Upper lobe of left lung (tissue), 6 donors: Measurements from ENCODE around the gene ACOXL. TPM values are rescaled to one million over a fixed set of nuclear protein-coding genes. Genes with fewer than 3 reads are reported as not detected.

Experiments used
- ATAC-seq, 2 donors: fragments of 200-7000 bp; cut with Tn5 transposase; one replicate each; pipeline ENCODE4 v1.9.1; 2022; ENCODE audit warnings: mild to moderate bottlenecking in 2 of 2, moderate library complexity in 2 of 2; ENCODE audit not compliant: low FRiP score in 2 of 2
- DNase-seq, 2 donors: peaks; one replicate each; pipeline ENCODE4 v3.0.0-alpha.2; 2019 to 2020
- H3K27ac ChIP-seq, 4 donors: fragments of 200-600 bp; sonication (generic); one replicate each; pipeline ENCODE4 v1.5.1; 2016 to 2019
- H3K27me3 ChIP-seq, 4 donors: fragments of 200-600 bp; sonication (generic); one replicate each; pipeline ENCODE4 v1.5.1; 2017 to 2019
- H3K36me3 ChIP-seq, 4 donors: fragments of 200-600 bp; sonication (generic); one replicate each; pipeline ENCODE4 v1.5.1; 2016 to 2019
- H3K4me1 ChIP-seq, 4 donors: fragments of 200-600 bp; sonication (generic); one replicate each; pipeline ENCODE4 v1.5.1; 2018 to 2019
- H3K4me3 ChIP-seq, 4 donors: fragments of 200-600 bp; sonication (generic); one replicate each; pipeline ENCODE4 v1.5.1; 2017 to 2019; ENCODE audit warnings: mild to moderate bottlenecking in 2 of 4, moderate library complexity in 1 of 4
- H3K9me3 ChIP-seq, 4 donors: fragments of 200-600 bp; sonication (generic); one replicate each; pipeline ENCODE4 v1.5.1; 2018 to 2019
- EP300 ChIP-seq, 4 donors: sonication (generic); formaldehyde crosslinking; IDR thresholded peaks; one replicate each; pipeline ENCODE4 v1.5.1; 2017; ENCODE audit warnings: antibody characterized with exemption in 4 of 4, control low read depth in 2 of 4
- POLR2A ChIP-seq, 4 donors: fragments of 450-650 bp; IDR thresholded peaks; one replicate each; pipeline ENCODE4 v1.5.1; 2016 to 2017; ENCODE audit warnings: antibody characterized with exemption in 4 of 4, mild to moderate bottlenecking in 2 of 4
- POLR2AphosphoS5 ChIP-seq, 2 donors: sonication (generic); formaldehyde crosslinking; IDR thresholded peaks; one replicate each; pipeline ENCODE4 v1.5.1; 2017; ENCODE audit warnings: antibody characterized with exemption in 2 of 2
- WGBS, 2 donors: methylation state at CpG; one replicate each; pipeline ENCODE4 v1.1.5; 2017 to 2018; 5-methylcytosine and 5-hydroxymethylcytosine counted together
- total RNA-seq, 6 donors: library from RNA; depleted of rRNA in 4 of 6; stranded (reverse); fragments of >200 nt in 4 of 6; gene quantifications; one replicate each; pipeline versions ENCODE4 v1.1.0 to v1.2.1, GENCODE V29; 2016 to 2021
- TF ChIP-seq, protein P1 (sequence below), 6 experiments: fragments of 450-650 bp in 4 of 6; fragments of 200-600 bp in 2 of 6; sonication (generic) in 2 of 6; IDR thresholded peaks; one replicate each; pipeline ENCODE4 v1.5.1; 2016 to 2019; ENCODE audit warnings: antibody characterized with exemption in 6 of 6
- donor health status: DM: no; HTN: no; CAD: no; lungs with moderate emphysema.
- donor health status: DM: no; HTN: yes; CAD: no; lungs with severe emphysema.

The ACOXL gene
- total RNA-seq, 6 donors from 2014 or later = 30.2 to 128 (median 38.0) TPM

DNA sequence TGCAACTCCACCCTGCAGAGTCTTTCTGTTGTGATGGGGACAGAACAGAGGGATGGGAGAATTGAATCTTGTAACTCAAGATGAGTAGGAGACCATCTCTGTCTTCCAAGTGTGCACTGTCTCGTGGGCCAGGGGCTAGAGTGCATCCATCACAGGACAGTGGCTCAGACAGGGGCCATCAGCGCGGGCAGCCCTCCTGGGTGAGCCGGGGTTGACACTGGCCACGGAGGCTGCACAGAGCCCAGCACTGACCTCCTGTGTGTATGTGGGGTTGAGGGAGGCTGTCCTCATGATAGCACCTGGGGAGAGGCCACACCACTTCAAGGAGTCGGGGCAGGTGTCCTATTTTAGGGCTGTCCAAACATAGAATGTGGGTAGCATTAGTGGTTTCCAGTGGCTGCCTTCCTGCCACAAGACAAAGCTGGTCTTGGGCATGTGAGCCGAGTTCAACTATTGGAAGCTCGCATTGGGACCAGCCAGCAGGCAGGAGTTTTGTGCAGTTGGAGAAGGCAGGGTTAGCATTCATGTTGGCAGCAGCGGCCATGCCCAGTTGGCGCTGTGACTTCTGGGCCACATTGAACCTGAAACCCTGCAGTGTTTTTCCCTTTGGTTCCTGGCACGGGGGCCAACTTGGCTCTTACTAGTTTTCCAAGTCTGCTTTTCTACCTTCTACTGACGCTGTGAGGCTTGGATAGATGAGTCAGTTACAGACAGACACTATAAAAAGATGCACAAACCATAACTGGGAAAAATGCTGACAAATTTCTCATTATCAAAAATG, 45.3 kb downstream of the ACOXL start:
- Histone ChIP-seq H3K27ac (no peak overlapping the region), H3K9me3 (no peaks in the 10 kb centered on the region), H3K4me3 (no peak overlapping the region), H3K4me1 (peaks cover 0 to 9% (median 2%) of the 10 kb centered on the region in 4 donors), H3K27me3 (no peaks in the 10 kb centered on the region), H3K36me3 (no peaks in the 10 kb centered on the region)
- peak in 1 of 2 donors; percentile 50 for DNase-seq
- peak in 1 of 2 donors; percentile 58 for ATAC-seq
- 82 to 92% methylated on average over 10 to 12 of the region's 12 CpGs for WGBS, 2 donors
- no peak for TF ChIP-seq EP300 (IDR thresholded peaks at IDR 0.05)
- TF ChIP-seq, protein P1, sequence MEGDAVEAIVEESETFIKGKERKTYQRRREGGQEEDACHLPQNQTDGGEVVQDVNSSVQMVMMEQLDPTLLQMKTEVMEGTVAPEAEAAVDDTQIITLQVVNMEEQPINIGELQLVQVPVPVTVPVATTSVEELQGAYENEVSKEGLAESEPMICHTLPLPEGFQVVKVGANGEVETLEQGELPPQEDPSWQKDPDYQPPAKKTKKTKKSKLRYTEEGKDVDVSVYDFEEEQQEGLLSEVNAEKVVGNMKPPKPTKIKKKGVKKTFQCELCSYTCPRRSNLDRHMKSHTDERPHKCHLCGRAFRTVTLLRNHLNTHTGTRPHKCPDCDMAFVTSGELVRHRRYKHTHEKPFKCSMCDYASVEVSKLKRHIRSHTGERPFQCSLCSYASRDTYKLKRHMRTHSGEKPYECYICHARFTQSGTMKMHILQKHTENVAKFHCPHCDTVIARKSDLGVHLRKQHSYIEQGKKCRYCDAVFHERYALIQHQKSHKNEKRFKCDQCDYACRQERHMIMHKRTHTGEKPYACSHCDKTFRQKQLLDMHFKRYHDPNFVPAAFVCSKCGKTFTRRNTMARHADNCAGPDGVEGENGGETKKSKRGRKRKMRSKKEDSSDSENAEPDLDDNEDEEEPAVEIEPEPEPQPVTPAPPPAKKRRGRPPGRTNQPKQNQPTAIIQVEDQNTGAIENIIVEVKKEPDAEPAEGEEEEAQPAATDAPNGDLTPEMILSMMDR (IDR thresholded peaks at IDR 0.05) = no peak
- TF ChIP-seq POLR2AphosphoS5 (IDR thresholded peaks at IDR 0.05) = no peak
- TF ChIP-seq POLR2A (IDR thresholded peaks at IDR 0.05) = no peak

- TF ChIP-seq POLR2AphosphoS5 (IDR thresholded peaks at IDR 0.05) = no peak
- no peak for TF ChIP-seq POLR2A (IDR thresholded peaks at IDR 0.05)
- TF ChIP-seq, protein P1 (IDR thresholded peaks at IDR 0.05) = no peak
- no peak for TF ChIP-seq EP300 (IDR thresholded peaks at IDR 0.05)
- ATAC-seq (no peak), DNase-seq (no peak)
- Histone ChIP-seq H3K36me3 (no peaks in the 10 kb centered on the region), H3K4me1 (no peaks in the 10 kb centered on the region), H3K4me3 (no peak overlapping the region), H3K27ac (no peak overlapping the region), H3K27me3 (no peaks in the 10 kb centered on the region), H3K9me3 (no peaks in the 10 kb centered on the region)
- 85 to 88% methylated on average over 3 of the region's 3 CpGs for WGBS, 2 donors
These were observed 48.1 kb downstream of the ACOXL start for GRCh38 chr2:110780461-110780860.

DNA sequence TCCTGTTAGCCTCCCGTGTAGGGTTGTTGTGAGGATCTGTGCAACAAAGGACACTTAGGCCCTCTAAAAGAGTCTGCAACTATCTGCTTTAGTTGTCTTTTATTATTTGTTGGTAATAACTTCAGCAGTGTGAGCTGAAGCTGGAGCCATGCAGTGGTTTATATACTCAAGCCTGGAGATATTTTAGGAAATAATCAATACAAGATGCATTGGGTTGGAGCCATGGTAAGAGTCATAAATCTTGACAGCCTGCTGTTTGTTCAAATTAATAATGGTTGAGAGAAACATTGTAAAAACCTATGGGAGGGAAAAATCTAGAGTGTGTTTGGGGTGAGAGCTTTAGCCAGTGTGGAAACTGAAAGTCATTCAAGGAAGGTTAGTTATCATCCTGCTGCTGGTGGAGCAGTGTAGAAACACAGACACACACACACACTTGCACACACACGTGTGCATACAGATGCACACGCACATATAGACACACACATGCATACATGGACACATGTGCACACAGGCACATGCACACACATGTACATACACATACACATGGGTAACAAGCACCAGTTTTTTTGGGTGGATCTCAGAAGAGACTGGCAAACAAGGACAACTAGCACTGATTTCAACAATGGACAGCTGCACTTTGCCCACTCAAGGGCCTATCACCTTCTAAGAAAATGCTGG, 51.0 kb downstream of the ACOXL start:
- Histone ChIP-seq H3K36me3 (no peaks in the 10 kb centered on the region), H3K9me3 (no peaks in the 10 kb centered on the region), H3K4me3 (no peak overlapping the region), H3K4me1 (no peaks in the 10 kb centered on the region), H3K27me3 (no peaks in the 10 kb centered on the region), H3K27ac (no peak overlapping the region)
- WGBS, 2 donors = 63 to 78% methylated on average over 2 to 3 of the region's 3 CpGs
- DNase-seq = no peak
- no peak for TF ChIP-seq EP300 (IDR thresholded peaks at IDR 0.05)
- TF ChIP-seq, protein P1 (IDR thresholded peaks at IDR 0.05) = no peak
- no peak for TF ChIP-seq POLR2AphosphoS5 (IDR thresholded peaks at IDR 0.05)
- TF ChIP-seq POLR2A (IDR thresholded peaks at IDR 0.05) = no peak
- no peak for ATAC-seq

GRCh38 chr2:110784047-110784631, 51.8 kb downstream of the ACOXL start:
- no peak overlapping the region for H3K4me3 ChIP-seq
- ATAC-seq (no peak), DNase-seq (peak in 1 of 2 donors; percentile 46)
- H3K27ac ChIP-seq = no peak overlapping the region
- H3K27me3 ChIP-seq = no peaks in the 10 kb centered on the region
- no peaks in the 10 kb centered on the region for H3K4me1 ChIP-seq
- no peaks in the 10 kb centered on the region for H3K9me3 ChIP-seq
- TF ChIP-seq POLR2AphosphoS5 (IDR thresholded peaks at IDR 0.05) (no peak), EP300 (IDR thresholded peaks at IDR 0.05) (no peak), POLR2A (IDR thresholded peaks at IDR 0.05) (no peak)
- TF ChIP-seq, protein P1 (IDR thresholded peaks at IDR 0.05) = no peak
- no peaks in the 10 kb centered on the region for H3K36me3 ChIP-seq
- 92% methylated on average over 10 of the region's 10 CpGs for WGBS, 2 donors
